Measurements from ENCODE around the gene ANO2. TPM values are rescaled to one million over a fixed set of nuclear protein-coding genes. Genes with fewer than 3 reads are reported as not detected.
"Not testable (repeated sequence)": the region's sequence is repeated elsewhere in the genome, so short reads cannot be mapped to it uniquely, and the experiment has no call there.

ANO2 gene
- total RNA-seq, 2 donors from 2014 or later: 2.8 to 9.3 TPM

DNA sequence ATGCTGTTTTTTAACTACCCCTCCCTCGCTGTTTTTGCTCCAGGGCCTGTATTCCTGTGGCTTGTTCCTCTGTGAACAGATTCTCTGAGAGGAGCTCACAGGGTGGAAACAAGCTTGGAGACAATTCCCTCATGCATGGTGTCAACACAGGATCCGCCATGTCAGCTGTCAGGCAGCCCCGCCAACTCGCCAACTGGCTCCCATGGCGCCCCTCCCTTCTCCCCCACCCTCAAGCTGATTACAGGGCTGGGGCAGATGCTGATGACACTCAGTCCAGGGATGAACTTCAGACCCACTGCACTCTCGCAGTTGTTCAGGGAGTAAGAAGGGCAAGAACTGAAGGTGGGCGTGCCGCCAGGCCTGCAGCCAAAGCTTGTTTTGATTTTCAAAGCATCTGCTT, 283.2 kb downstream of the ANO2 start:
- TF ChIP-seq, protein P1, sequence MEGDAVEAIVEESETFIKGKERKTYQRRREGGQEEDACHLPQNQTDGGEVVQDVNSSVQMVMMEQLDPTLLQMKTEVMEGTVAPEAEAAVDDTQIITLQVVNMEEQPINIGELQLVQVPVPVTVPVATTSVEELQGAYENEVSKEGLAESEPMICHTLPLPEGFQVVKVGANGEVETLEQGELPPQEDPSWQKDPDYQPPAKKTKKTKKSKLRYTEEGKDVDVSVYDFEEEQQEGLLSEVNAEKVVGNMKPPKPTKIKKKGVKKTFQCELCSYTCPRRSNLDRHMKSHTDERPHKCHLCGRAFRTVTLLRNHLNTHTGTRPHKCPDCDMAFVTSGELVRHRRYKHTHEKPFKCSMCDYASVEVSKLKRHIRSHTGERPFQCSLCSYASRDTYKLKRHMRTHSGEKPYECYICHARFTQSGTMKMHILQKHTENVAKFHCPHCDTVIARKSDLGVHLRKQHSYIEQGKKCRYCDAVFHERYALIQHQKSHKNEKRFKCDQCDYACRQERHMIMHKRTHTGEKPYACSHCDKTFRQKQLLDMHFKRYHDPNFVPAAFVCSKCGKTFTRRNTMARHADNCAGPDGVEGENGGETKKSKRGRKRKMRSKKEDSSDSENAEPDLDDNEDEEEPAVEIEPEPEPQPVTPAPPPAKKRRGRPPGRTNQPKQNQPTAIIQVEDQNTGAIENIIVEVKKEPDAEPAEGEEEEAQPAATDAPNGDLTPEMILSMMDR (IDR thresholded peaks at IDR 0.05): no peak
- no peaks in the 10 kb centered on the region for H3K27me3 ChIP-seq
- H3K4me1 ChIP-seq: no peaks in the 10 kb centered on the region
- no peaks in the 10 kb centered on the region for H3K36me3 ChIP-seq
- H3K4me3 ChIP-seq: no peak overlapping the region
- no peaks in the 10 kb centered on the region for H3K9me3 ChIP-seq
- H3K27ac ChIP-seq: no peak overlapping the region
- no peak for DNase-seq (ENCODE audit: low spot score)

- TF ChIP-seq, protein P1 (IDR thresholded peaks at IDR 0.05): no peak
- no peaks in the 10 kb centered on the region for H3K27me3 ChIP-seq
- no peak overlapping the region for H3K27ac ChIP-seq
- H3K9me3 ChIP-seq: no peaks in the 10 kb centered on the region
- no peak overlapping the region for H3K4me3 ChIP-seq
- DNase-seq (ENCODE audit: low spot score): no peak
- H3K36me3 ChIP-seq: no peaks in the 10 kb centered on the region
- H3K4me1 ChIP-seq: no peaks in the 10 kb centered on the region
Measured at GRCh38 chr12:5660238-5660637, 284.8 kb downstream of the ANO2 start.

DNA sequence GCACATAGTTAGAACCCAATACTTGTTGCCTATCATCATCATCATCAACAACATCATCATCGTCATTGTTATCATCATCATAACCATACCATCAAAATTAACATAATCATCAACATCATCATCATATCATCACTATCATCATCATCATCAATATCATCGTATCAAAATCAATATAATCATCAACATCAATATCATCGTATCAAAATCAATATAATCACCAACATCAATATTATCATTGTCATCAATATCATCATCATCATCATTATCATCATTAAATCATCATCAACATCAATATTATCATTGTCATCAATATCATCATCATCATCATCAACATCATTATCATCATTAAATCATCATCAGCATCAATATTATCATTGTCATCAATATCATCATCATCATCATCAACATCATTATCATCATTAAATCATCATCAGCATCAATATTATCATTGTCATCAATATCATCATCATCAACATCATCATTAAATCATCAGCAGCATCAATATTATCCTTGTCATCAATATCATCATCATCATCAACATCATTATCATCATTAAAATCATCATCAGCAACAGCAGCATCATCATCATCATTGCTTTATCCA, 286.6 kb downstream of the ANO2 start:
- H3K27ac ChIP-seq, H3K27me3 ChIP-seq, H3K9me3 ChIP-seq: not testable (repeated sequence)

DNA sequence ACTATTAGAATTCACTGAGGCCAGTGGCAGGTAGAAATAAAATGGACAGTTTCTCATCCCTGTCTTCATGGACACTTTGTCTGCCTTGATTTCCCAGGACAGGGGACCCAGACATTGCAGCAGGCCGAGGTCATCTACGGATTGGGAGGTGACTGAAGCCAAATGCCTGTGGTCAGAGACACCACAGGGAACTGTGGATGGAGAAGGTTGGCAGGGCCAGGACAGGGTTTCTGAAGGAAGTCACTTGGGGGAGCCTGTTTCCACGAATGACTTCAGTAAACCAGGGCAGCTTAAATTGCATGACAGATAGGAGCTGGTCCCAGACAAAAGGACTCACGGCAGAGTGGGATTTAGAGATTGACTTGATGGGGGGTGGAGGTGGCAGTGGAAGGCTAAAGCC, 288.2 kb downstream of the ANO2 start:
- no peak overlapping the region for H3K4me3 ChIP-seq
- H3K9me3 ChIP-seq: no peaks in the 10 kb centered on the region
- H3K27ac ChIP-seq: no peak overlapping the region
- H3K4me1 ChIP-seq: no peaks in the 10 kb centered on the region
- no peaks in the 10 kb centered on the region for H3K27me3 ChIP-seq
- TF ChIP-seq, protein P1 (IDR thresholded peaks at IDR 0.05): no peak
- no peak for DNase-seq (ENCODE audit: low spot score)
- no peaks in the 10 kb centered on the region for H3K36me3 ChIP-seq

More for the DNA sequence above, 286.6 kb downstream of the ANO2 start:
- not testable (repeated sequence) for H3K36me3 ChIP-seq; DNase-seq (ENCODE audit: low spot score); H3K4me3 ChIP-seq; H3K4me1 ChIP-seq

DNA sequence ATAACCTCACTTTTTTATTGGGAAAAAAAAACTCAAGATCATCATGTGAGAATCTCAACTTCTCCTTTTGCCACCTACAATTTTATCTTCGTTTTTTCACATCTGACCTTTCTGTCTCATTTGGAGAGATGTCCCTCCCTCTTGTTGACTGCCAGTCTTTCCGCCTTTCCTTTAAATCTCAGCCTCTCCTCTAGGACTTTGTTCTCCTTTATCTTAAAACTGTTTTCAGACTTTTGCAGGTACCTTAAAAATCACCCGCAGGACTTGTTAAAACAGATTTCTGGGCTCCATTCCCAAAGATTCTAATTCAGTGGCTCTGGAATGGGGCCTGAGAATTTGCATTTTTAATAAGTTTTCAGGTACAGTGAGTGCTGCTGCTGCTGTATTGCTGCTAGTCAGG, 289.9 kb downstream of the ANO2 start:
- TF ChIP-seq, protein P1 (IDR thresholded peaks at IDR 0.05): no peak
- H3K4me3 ChIP-seq: no peak overlapping the region
- H3K36me3 ChIP-seq: no peaks in the 10 kb centered on the region
- no peak for DNase-seq (ENCODE audit: low spot score)
- no peaks in the 10 kb centered on the region for H3K9me3 ChIP-seq
- H3K27me3 ChIP-seq: no peaks in the 10 kb centered on the region
- no peak overlapping the region for H3K27ac ChIP-seq
- no peaks in the 10 kb centered on the region for H3K4me1 ChIP-seq

DNA sequence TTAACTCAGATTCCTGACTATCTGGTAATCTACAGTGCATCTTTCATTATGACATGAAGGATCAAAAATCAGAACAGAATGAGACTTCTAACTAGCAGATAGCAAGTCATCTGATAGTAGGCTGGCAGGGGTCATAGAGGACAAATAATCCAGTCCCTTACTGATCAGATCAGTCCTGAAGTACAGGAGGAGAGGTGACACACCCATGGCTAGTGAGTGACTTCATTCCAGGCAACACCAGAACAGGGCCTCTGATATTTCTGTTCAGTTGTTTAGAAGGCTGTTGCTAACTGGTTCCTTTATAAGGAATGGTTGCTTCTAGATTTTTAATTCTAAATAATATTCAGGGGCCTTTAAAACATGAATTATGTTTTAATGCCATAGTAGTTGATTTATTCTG, 291.0 kb downstream of the ANO2 start:
- H3K9me3 ChIP-seq: no peaks in the 10 kb centered on the region
- no peak overlapping the region for H3K27ac ChIP-seq
- no peaks in the 10 kb centered on the region for H3K27me3 ChIP-seq
- H3K4me1 ChIP-seq: peaks cover 0 to 1% of the 10 kb centered on the region in 2 donors
- H3K36me3 ChIP-seq: no peaks in the 10 kb centered on the region
- DNase-seq (ENCODE audit: low spot score): no peak
- H3K4me3 ChIP-seq: no peak overlapping the region
- TF ChIP-seq, protein P1 (IDR thresholded peaks at IDR 0.05): no peak

All from right atrium auricular region (tissue), 2 donors.